ENCODE data around the gene OSBPL5. TPM values are rescaled to one million over a fixed set of nuclear protein-coding genes. Genes with fewer than 3 reads are reported as not detected.

OSBPL5 gene, protein sequence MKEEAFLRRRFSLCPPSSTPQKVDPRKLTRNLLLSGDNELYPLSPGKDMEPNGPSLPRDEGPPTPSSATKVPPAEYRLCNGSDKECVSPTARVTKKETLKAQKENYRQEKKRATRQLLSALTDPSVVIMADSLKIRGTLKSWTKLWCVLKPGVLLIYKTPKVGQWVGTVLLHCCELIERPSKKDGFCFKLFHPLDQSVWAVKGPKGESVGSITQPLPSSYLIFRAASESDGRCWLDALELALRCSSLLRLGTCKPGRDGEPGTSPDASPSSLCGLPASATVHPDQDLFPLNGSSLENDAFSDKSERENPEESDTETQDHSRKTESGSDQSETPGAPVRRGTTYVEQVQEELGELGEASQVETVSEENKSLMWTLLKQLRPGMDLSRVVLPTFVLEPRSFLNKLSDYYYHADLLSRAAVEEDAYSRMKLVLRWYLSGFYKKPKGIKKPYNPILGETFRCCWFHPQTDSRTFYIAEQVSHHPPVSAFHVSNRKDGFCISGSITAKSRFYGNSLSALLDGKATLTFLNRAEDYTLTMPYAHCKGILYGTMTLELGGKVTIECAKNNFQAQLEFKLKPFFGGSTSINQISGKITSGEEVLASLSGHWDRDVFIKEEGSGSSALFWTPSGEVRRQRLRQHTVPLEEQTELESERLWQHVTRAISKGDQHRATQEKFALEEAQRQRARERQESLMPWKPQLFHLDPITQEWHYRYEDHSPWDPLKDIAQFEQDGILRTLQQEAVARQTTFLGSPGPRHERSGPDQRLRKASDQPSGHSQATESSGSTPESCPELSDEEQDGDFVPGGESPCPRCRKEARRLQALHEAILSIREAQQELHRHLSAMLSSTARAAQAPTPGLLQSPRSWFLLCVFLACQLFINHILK
- total RNA-seq (100 to 1,000 TPM in 1 of 5 donors, 10 to 100 TPM in 4; 24.3 to 127 (median 38.2) TPM), polyA plus RNA-seq (10 to 100 TPM in 1 of 3 donors, 1 to 10 TPM in 2; 8.6 to 16.6 (median 9.2) TPM)
- long read RNA-seq, donor 1 = 0 reads
- long read RNA-seq, donor 2 = 0 reads
- long read RNA-seq, donor 3 = 0 reads
- long read RNA-seq, donor 4 = 0 reads
- long read RNA-seq, donor 5, partial matches to known transcripts = 0 of 3 reads
- long read RNA-seq, donor 5, other reads (novel, unspliced or antisense) = 0 of 3 reads
- long read RNA-seq, donor 6, partial matches to known transcripts = 0 of 4 reads
- long read RNA-seq, donor 6, other reads (novel, unspliced or antisense) = 0 of 4 reads
- long read RNA-seq, donor 7, partial matches to known transcripts = 0 of 2 reads
- long read RNA-seq, donor 7, other reads (novel, unspliced or antisense) = 0 of 2 reads
- long read RNA-seq, donor 8, partial matches to known transcripts = 0 of 1 reads
- long read RNA-seq, donor 8, other reads (novel, unspliced or antisense) = 0 of 1 reads
- long read RNA-seq, donor 9 = 0 reads
- long read RNA-seq, donor 10 = 0 reads

DNA sequence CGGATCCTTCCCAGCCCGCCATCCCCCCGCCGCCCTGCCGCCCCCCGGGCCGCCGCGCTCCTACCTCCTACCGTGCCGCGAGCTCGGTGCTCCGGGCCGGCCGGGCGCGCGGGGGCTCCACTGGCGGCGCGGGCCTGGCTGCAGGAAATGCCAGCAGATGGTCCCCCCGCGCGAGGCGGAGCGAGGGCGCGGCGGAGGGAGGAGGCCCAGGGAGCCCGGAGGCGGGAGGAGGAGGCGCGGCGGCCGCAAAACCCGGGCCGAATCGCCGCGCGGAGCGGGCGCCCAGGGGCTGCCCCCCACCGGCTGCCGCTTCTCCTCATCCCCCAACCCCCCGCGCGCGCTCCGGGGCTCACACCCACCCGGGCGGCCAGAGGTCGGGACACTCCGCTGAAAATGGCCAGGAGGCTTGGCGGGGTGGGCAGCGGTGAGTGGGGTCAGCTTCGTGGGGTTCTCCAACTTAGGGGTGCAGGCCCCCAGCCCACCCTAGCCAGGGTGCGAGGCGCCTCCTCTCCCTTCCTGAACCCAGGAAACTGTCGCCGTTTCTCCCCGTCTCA is at the start of gene OSBPL5:
Gene OSBPL5, minus strand, starts transcription at position 159 of the 554 bp plus-strand sequence. CDS start 36,162 bp downstream, outside the sequence.
- peak within 1 kb of the TSS; percentile 72 to 96 (median 88) for H3K4me3 ChIP-seq
- WGBS, 5 donors = 0 to 2% (median 1%) methylated on average over 18 to 63 of the region's 63 CpGs
- peak within 1 kb of the TSS; percentile 39 to 93 (median 82) for H3K27ac ChIP-seq
- H3K9me3 ChIP-seq = no peaks in the 10 kb centered on the region
- intact Hi-C loops (cut with DNase I; ENCODE audit: low total_unique reads) = no loop called here
- TF ChIP-seq, protein P1, sequence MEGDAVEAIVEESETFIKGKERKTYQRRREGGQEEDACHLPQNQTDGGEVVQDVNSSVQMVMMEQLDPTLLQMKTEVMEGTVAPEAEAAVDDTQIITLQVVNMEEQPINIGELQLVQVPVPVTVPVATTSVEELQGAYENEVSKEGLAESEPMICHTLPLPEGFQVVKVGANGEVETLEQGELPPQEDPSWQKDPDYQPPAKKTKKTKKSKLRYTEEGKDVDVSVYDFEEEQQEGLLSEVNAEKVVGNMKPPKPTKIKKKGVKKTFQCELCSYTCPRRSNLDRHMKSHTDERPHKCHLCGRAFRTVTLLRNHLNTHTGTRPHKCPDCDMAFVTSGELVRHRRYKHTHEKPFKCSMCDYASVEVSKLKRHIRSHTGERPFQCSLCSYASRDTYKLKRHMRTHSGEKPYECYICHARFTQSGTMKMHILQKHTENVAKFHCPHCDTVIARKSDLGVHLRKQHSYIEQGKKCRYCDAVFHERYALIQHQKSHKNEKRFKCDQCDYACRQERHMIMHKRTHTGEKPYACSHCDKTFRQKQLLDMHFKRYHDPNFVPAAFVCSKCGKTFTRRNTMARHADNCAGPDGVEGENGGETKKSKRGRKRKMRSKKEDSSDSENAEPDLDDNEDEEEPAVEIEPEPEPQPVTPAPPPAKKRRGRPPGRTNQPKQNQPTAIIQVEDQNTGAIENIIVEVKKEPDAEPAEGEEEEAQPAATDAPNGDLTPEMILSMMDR (IDR thresholded peaks at IDR 0.05) = no peak
- TF ChIP-seq POLR2AphosphoS5 (IDR thresholded peaks at IDR 0.05) = peak; percentile 65 to 71 (median 69)
- no peaks in the 10 kb centered on the region for H3K36me3 ChIP-seq
- peaks cover 53 to 72% (median 61%) of the 10 kb centered on the region in 4 donors for H3K4me1 ChIP-seq
- peaks cover 0 to 10% (median 7%) of the 10 kb centered on the region in 3 donors for H3K27me3 ChIP-seq
- DNase-seq = peak; percentile 79 to 93

DNA sequence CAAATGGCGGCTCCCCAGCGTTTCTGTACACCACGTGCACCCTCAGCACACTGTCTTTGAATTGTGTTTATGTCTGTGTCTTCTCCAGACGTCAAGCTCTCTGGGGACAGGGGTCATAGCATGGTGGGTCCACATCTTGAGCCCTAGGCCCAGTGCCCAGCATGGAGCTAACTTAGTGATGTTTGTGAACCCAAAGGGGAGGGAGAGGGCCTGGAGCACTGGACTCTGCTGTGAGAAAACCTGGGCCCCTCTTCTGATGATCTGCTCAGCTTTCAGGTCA is 49.2 kb upstream of the OSBPL5 start:
- intact Hi-C loops (cut with DNase I; ENCODE audit: low total_unique reads) = no loop called here
- Histone ChIP-seq H3K27me3 (peaks cover 0 to 55% (median 41%) of the 10 kb centered on the region in 3 donors), H3K4me1 (peaks cover 0 to 6% (median 3%) of the 10 kb centered on the region in 4 donors), H3K27ac (no peak overlapping the region), H3K9me3 (peaks cover 0 to 17% (median 12%) of the 10 kb centered on the region in 4 donors), H3K36me3 (no peaks in the 10 kb centered on the region), H3K4me3 (no peak overlapping the region)
- TF ChIP-seq EP300 (IDR thresholded peaks at IDR 0.05) (no peak), POLR2AphosphoS5 (IDR thresholded peaks at IDR 0.05) (no peak), POLR2A (IDR thresholded peaks at IDR 0.05) (no peak)
- TF ChIP-seq, protein P1 (IDR thresholded peaks at IDR 0.05) = no peak
- no peak for DNase-seq
- WGBS, 5 donors = 77 to 86% (median 80%) methylated on average over 4 of the region's 4 CpGs

DNA sequence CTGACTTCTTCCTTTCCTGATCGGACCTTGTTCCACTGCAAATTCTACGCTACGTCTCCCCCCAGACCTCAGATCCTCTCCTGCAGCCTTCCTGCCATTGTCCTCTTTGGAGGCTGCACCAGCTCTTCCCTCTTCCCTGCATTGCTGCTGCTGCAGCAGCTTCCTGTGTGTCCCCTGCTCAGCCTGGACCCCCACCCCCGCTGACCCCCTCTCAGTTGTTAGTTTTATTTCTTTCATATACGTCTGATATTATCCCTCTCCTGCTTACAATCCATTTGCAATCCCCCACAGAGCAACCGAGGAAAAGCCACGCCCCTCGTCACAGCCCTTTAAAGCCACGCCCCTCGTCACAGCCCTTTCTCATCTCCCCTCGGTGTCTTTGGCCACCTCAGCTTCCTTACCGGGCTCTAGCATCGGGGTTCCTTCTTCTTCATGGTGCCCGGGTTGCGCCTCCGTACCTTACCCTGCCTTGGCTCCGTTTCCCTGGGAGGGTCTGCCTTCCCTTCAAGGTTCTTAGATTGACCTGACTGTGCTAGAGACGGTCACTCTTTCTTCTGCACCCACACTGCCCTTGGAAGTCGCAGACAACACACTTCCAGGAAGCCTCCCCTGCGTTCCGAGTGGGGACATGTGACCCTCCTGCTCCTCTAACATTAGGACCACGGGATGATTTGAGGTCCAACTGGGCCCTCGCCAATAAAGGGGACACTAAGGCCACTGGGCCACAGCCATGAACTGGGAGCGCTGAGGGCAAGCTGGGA is 48.7 kb upstream of the OSBPL5 start:
- Histone ChIP-seq H3K27ac (no peak overlapping the region), H3K4me3 (no peak overlapping the region), H3K4me1 (peaks cover 0 to 6% (median 3%) of the 10 kb centered on the region in 4 donors), H3K27me3 (peaks cover 0 to 50% (median 36%) of the 10 kb centered on the region in 3 donors), H3K9me3 (peaks cover 0 to 17% (median 12%) of the 10 kb centered on the region in 4 donors), H3K36me3 (no peaks in the 10 kb centered on the region)
- no peak for TF ChIP-seq POLR2AphosphoS5 (IDR thresholded peaks at IDR 0.05)
- no peak for TF ChIP-seq EP300 (IDR thresholded peaks at IDR 0.05)
- TF ChIP-seq, protein P1 (IDR thresholded peaks at IDR 0.05) = no peak
- TF ChIP-seq POLR2A (IDR thresholded peaks at IDR 0.05) = no peak
- intact Hi-C loops (cut with DNase I; ENCODE audit: low total_unique reads) = no loop called here
- WGBS, 5 donors = 57 to 65% (median 60%) methylated on average over 24 of the region's 24 CpGs
- no peak for DNase-seq

Measured in stomach (tissue), 19 donors.